K562 (cell line): Measurements from ENCODE around the gene SLX4IP. TPM values are rescaled to one million over a fixed set of nuclear protein-coding genes. Genes with fewer than 3 reads are reported as not detected.

Experiments
- ATAC-seq: fragments of 200-7000 bp; cut with Tn5 transposase; 3 replicates; pipeline ENCODE4 v1.9.1; 2020; ENCODE audit warnings: moderate library complexity
- BruUV-seq: library from RNA; stranded (reverse); fragments of 400-500 nt; replicated peaks from 2 replicates; lab custom pipeline; 2021; lab: Mats Ljungman, UMichigan
- CTCF ChIA-PET: fragments of 300-600 bp; formaldehyde crosslinking; extraction: SDS; loops from one replicate; lab custom pipeline; 2021; ENCODE audit warnings: low intra/inter-chr PET ratio; lab: Yijun Ruan, JAX
- POLR2A ChIA-PET: fragments of 300-600, 350-650 bp; sonication (Branson Sonifier 250); formaldehyde crosslinking; extraction: SDS; loops from one replicate; lab custom pipeline; 2021; ENCODE audit warnings: antibody characterized with exemption, inconsistent platforms; lab: Yijun Ruan, JAX
- DNase-seq, 4 experiments: peaks; one replicate each; pipeline versions ENCODE4 v3.0.0 to v3.0.0-alpha.2; 2011 to 2018; ENCODE audit warnings: low spot score in 3 of 4, mixed read lengths in 3 of 4; ENCODE audit errors: extremely low read depth in 1 of 4
- FAIRE-seq: peaks from 2 replicates; lab custom pipeline; 2011; peaks lifted over from hg19 to GRCh38; lab: Jason Lieb, UNC
- H2AFZ ChIP-seq: 2 replicates; pipeline ENCODE4 v1.6.0; 2011; ENCODE audit warnings: low read depth, low read length, control low read depth, inconsistent platforms
- H3K27ac ChIP-seq: fragments of 200-600 bp; 3 replicates; pipeline ENCODE4 v1.8.0; 2011; ENCODE audit warnings: low read depth, mild to moderate bottlenecking, control low read depth, inconsistent platforms, low read length, moderate library complexity, mixed read lengths; ENCODE audit errors: extremely low read depth
- H3K27me3 ChIP-seq, 2 experiments: fragments of 300-600 bp in 1 of 2; 2 replicates in 1 of 2; 3 replicates in 1 of 2; pipeline versions ENCODE4 v1.6.0 to v1.8.0; 2011; ENCODE audit warnings: inconsistent platforms in 2 of 2, low read length in 2 of 2, mild to moderate bottlenecking in 1 of 2, mixed read lengths in 1 of 2, moderate library complexity in 1 of 2; ENCODE audit not compliant: control insufficient read depth in 2 of 2, insufficient read depth in 2 of 2
- H3K36me3 ChIP-seq: fragments of 300-600 bp; 3 replicates; pipeline ENCODE4 v1.8.0; 2011; ENCODE audit warnings: mild to moderate bottlenecking, low read length, inconsistent platforms; ENCODE audit not compliant: control insufficient read depth, insufficient read depth
- H3K4me1 ChIP-seq, 2 experiments: fragments of 200-600 bp in 1 of 2; replicated peaks in 1 of 2; 2 replicates in 1 of 2; 3 replicates in 1 of 2; pipeline versions ENCODE4 v1.5.1 to v1.8.0; 2011; ENCODE audit warnings: inconsistent platforms in 2 of 2, low read length in 2 of 2, mild to moderate bottlenecking in 1 of 2, mixed read lengths in 1 of 2, moderate library complexity in 1 of 2; ENCODE audit not compliant: control insufficient read depth in 2 of 2, insufficient read depth in 2 of 2
- H3K4me2 ChIP-seq: 2 replicates; pipeline ENCODE4 v1.6.1; 2011; ENCODE audit warnings: low read length, control low read depth, inconsistent platforms, mixed read lengths; ENCODE audit not compliant: insufficient read depth
- H3K4me3 ChIP-seq: fragments of 200-600 bp; sonication (generic), shearing (Covaris generic); 2 replicates; pipeline ENCODE4 v1.5.1; 2016; ENCODE audit warnings: control low read depth, inconsistent platforms
- H3K79me2 ChIP-seq: fragments of 200-600 bp; 3 replicates; pipeline ENCODE4 v1.8.0; 2011; ENCODE audit warnings: low read length, inconsistent platforms; ENCODE audit not compliant: control insufficient read depth, insufficient read depth
- H3K9ac ChIP-seq, 2 experiments: 2 replicates each; pipeline versions ENCODE4 v1.6.0 to v1.6.1; 2011; ENCODE audit warnings: low read depth in 2 of 2, low read length in 2 of 2, control low read depth in 1 of 2, inconsistent platforms in 1 of 2, mild to moderate bottlenecking in 1 of 2, mixed read lengths in 1 of 2; ENCODE audit not compliant: insufficient read depth in 1 of 2
- H3K9me1 ChIP-seq: one replicate; pipeline ENCODE4 v1.6.0; 2011; ENCODE audit warnings: inconsistent platforms, mild to moderate bottlenecking, low read length, moderate library complexity; ENCODE audit not compliant: control insufficient read depth, insufficient read depth
- H3K9me3 ChIP-seq: replicated peaks from 2 replicates; pipeline ENCODE4 v1.5.1; 2011; ENCODE audit warnings: low read depth, low read length, inconsistent platforms; ENCODE audit not compliant: control insufficient read depth, insufficient read depth
- H4K20me1 ChIP-seq: replicated peaks from 2 replicates; pipeline ENCODE4 v1.6.1; 2011; ENCODE audit warnings: low read length, inconsistent platforms, mixed read lengths; ENCODE audit not compliant: control insufficient read depth, insufficient read depth
- ATF1 ChIP-seq, 2 experiments: fragments of 450-650 bp in 1 of 2; IDR thresholded peaks; 2 replicates each; pipeline ENCODE4 v1.6.1; 2016; ENCODE audit warnings: missing compliant biosample characterization in 1 of 2, missing genetic modification characterization in 1 of 2
- FOXJ2 ChIP-seq: fragments of 200-800 bp; sonication (Bioruptor generic); IDR thresholded peaks from 2 replicates; pipeline ENCODE4 v1.6.1; 2016; ENCODE audit warnings: missing genetic modification characterization, missing compliant biosample characterization
- HNRNPL ChIP-seq: fragments of 200-400 bp; formaldehyde crosslinking; IDR thresholded peaks from 2 replicates; pipeline ENCODE4 v1.6.1; 2017; ENCODE audit warnings: low read depth, mild to moderate bottlenecking, low read length
- JUN ChIP-seq, 2 experiments: sonication (generic) in 1 of 2; formaldehyde crosslinking in 1 of 2; IDR thresholded peaks; 2 replicates each; pipeline versions ENCODE4 v1.6.1 to v1.8.0; 2012 to 2022; ENCODE audit warnings: borderline replicate concordance in 2 of 2, mild to moderate bottlenecking in 2 of 2, improper control_type of control experiment in 1 of 2, low read depth in 1 of 2, low read length in 1 of 2, missing genetic modification reagents in 1 of 2
- LCOR ChIP-seq: sonication (generic); formaldehyde crosslinking; IDR thresholded peaks from 2 replicates; pipeline ENCODE4 v1.8.0; 2022; ENCODE audit warnings: mild to moderate bottlenecking, missing genetic modification reagents
- MED1 ChIP-seq: sonication (generic); formaldehyde crosslinking; IDR thresholded peaks from 2 replicates; pipeline ENCODE4 v1.8.1; 2023; ENCODE audit warnings: missing genetic modification reagents, borderline replicate concordance
- TEAD2 ChIP-seq: fragments of 450-650 bp; IDR thresholded peaks from 2 replicates; pipeline ENCODE4 v1.6.1; 2016; ENCODE audit warnings: missing genetic modification characterization, control low read depth, missing compliant biosample characterization
- ZNF444 ChIP-seq: fragments of 250-450 bp; sonication (Bioruptor Pico); IDR thresholded peaks from 2 replicates; pipeline ENCODE4 v1.4.0; 2020; ENCODE audit warnings: mild to moderate bottlenecking, moderate library complexity
- WGBS: fragments of 100-300 bp; shearing (Covaris generic); methylation state at CpG from one replicate; pipeline ENCODE4 v1.1.6; 2016; ENCODE audit warnings: low coverage, mixed read lengths; ENCODE audit not compliant: insufficient coverage; ENCODE audit errors: missing lambda C conversion rate; 5-methylcytosine and 5-hydroxymethylcytosine counted together
- in situ Hi-C: fragments of 300-500 bp; cut with MboI; formaldehyde crosslinking; loops from 4 replicates; pipeline ENCODE4 v1.15.0; 2018; ENCODE audit warnings: inconsistent platforms, mixed read lengths
- intact Hi-C: fragments of 100-400 bp; cut with micrococcal nuclease; formaldehyde crosslinking; loops from 2 replicates; pipeline ENCODE4 v1.14.2; 2022
- polyA plus RNA-seq, 8 experiments: library from polyadenylated mRNA; depleted of rRNA in 4 of 8; stranded (reverse) in 5 of 8; unstranded in 3 of 8; fragments of >200 nt; fragmentation: Nextera tagmentation in 2 of 8; fragmentation: Illumina TruSeq in 1 of 8; extraction: Ambion mirVana in 2 of 8; extraction: Trizol in 1 of 8; gene quantifications; 2 replicates each; pipeline versions ENCODE4 v1.2.1 to v1.2.3, GENCODE V29; 2011 to 2014; ENCODE audit warnings: inconsistent platforms in 1 of 8, missing spikeins in 1 of 8
- total RNA-seq, 7 experiments: library from RNA; depleted of rRNA in 6 of 7; stranded (reverse); fragments of >200 nt in 6 of 7; fragmentation: Illumina TruSeq in 2 of 7; extraction: Trizol in 2 of 7; gene quantifications; 2 replicates each; pipeline versions ENCODE4 v1.2.1 to v1.2.3, GENCODE V29; 2011 to 2021; ENCODE audit warnings: low replicate concordance in 1 of 7
- TF ChIP-seq, protein P1 (sequence below), 2 experiments: fragments of 450-650 bp; IDR thresholded peaks; 2 replicates each; pipeline ENCODE4 v1.6.1; 2016
- TF ChIP-seq, protein P2 (sequence below), 3 experiments: IDR thresholded peaks in 2 of 3; conservative IDR thresholded peaks in 1 of 3; 2 replicates each; pipeline ENCODE4 v1.5.1; 2011 to 2012; ENCODE audit warnings: low read length in 3 of 3, mild to moderate bottlenecking in 3 of 3, control low read depth in 2 of 3, improper control_type of control experiment in 1 of 3, inconsistent platforms in 1 of 3, low read depth in 1 of 3, mixed read lengths in 1 of 3, moderate library complexity in 1 of 3; ENCODE audit not compliant: insufficient read depth in 2 of 3
- TF ChIP-seq, protein P3 (sequence below): fragments of 200-400 bp; formaldehyde crosslinking; IDR thresholded peaks from 2 replicates; pipeline ENCODE4 v1.6.1; 2017; ENCODE audit warnings: mild to moderate bottlenecking, low read depth, low read length, moderate library complexity
- TF ChIP-seq, protein P4 (sequence below): fragments of 450-650 bp; IDR thresholded peaks from 2 replicates; pipeline ENCODE4 v1.6.1; 2018; ENCODE audit not compliant: partially characterized antibody

SLX4IP gene
- total and polyA plus RNA-seq, 9 of the 15 experiments (the other 6 are each of a cell fraction or from before 2014, with no cell fraction given), result 1.5 to 5.9 (median 3.5) TPM

DNA sequence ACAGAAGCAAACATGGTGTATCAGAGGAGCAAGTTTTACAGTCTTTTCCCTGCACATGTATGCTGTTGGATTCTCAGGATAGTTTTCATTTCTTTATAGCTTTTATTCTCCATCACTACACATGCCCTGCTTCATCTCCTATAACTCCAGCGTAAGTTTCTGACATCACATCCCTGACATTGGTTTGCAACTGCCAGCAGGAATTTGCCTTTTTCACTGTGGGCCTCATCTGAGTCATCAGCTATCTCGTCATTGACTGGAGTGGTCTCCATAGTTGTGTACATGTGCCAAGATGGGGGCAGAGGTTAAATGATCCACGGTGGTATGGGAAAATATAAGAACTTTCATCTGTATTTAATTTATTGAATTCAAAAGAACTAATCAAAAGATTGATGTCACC lies 96.7 kb downstream of the SLX4IP start:
- no peaks in the 10 kb centered on the region for H3K36me3 ChIP-seq
- H2AFZ ChIP-seq, result no peak overlapping the region
- no peaks in the 10 kb centered on the region for H3K9me3 ChIP-seq
- no TSS peak for BruUV-seq
- no peaks in the 10 kb centered on the region for H4K20me1 ChIP-seq
- intact Hi-C loops, result no loop called here
- CTCF ChIA-PET, result no interaction called here
- ATAC-seq (no peak), DNase-seq (no peak), FAIRE-seq (no peak)
- H3K27ac ChIP-seq, result no peak overlapping the region
- no peaks in the 10 kb centered on the region for H3K27me3 ChIP-seq
- H3K9ac ChIP-seq, result no peak overlapping the region
- no peaks in the 10 kb centered on the region for H3K9me1 ChIP-seq
- no peak overlapping the region for H3K4me2 ChIP-seq
- WGBS, result 54% methylated on average over 2 of the region's 3 CpGs
- peaks cover 0 to 7% of the 10 kb centered on the region in 2 experiments; a peak in 1 of 5 replicates for H3K4me1 ChIP-seq
- in situ Hi-C loops, result no loop called here
- no peak overlapping the region for H3K4me3 ChIP-seq
- no peaks in the 10 kb centered on the region for H3K79me2 ChIP-seq
- POLR2A ChIA-PET, result interaction anchor here (0.6 kb wide), 1 partner anchor 51 kb away, joined by 3 read pairs; no protein-coding TSS in a partner anchor
- TF ChIP-seq MED1 (CRISPR knock-in tag) (no peak), TEAD2 (tag) (no peak), FOXJ2 (no peak), HNRNPL (no peak), LCOR (no peak), JUN (IDR thresholded peaks at IDR 0.05; ENCODE audit: borderline replicate concordance, low read depth, low read length) (no peak), JUN (CRISPR knock-in tag; IDR thresholded peaks at IDR 0.05; ENCODE audit: borderline replicate concordance) (no peak), ZNF444 (no peak), ATF1 (CRISPR knock-in tag; IDR thresholded peaks at IDR 0.05) (no peak), ATF1 (tag; IDR thresholded peaks at IDR 0.05) (no peak)
- TF ChIP-seq, protein P1, sequence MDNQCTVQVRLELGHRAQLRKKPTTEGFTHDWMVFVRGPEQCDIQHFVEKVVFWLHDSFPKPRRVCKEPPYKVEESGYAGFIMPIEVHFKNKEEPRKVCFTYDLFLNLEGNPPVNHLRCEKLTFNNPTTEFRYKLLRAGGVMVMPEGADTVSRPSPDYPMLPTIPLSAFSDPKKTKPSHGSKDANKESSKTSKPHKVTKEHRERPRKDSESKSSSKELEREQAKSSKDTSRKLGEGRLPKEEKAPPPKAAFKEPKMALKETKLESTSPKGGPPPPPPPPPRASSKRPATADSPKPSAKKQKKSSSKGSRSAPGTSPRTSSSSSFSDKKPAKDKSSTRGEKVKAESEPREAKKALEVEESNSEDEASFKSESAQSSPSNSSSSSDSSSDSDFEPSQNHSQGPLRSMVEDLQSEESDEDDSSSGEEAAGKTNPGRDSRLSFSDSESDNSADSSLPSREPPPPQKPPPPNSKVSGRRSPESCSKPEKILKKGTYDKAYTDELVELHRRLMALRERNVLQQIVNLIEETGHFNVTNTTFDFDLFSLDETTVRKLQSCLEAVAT (IDR thresholded peaks at IDR 0.05), result no peak
- TF ChIP-seq, protein P2, sequence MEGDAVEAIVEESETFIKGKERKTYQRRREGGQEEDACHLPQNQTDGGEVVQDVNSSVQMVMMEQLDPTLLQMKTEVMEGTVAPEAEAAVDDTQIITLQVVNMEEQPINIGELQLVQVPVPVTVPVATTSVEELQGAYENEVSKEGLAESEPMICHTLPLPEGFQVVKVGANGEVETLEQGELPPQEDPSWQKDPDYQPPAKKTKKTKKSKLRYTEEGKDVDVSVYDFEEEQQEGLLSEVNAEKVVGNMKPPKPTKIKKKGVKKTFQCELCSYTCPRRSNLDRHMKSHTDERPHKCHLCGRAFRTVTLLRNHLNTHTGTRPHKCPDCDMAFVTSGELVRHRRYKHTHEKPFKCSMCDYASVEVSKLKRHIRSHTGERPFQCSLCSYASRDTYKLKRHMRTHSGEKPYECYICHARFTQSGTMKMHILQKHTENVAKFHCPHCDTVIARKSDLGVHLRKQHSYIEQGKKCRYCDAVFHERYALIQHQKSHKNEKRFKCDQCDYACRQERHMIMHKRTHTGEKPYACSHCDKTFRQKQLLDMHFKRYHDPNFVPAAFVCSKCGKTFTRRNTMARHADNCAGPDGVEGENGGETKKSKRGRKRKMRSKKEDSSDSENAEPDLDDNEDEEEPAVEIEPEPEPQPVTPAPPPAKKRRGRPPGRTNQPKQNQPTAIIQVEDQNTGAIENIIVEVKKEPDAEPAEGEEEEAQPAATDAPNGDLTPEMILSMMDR (IDR thresholded peaks at IDR 0.05 in 2 of 3, conservative IDR thresholded peaks at IDR 0.05 in 1 of 3; ENCODE audit: insufficient read depth in 2 of 3, low read depth in 1 of 3, low read length in 3 of 3), result no peak
- TF ChIP-seq, protein P3, sequence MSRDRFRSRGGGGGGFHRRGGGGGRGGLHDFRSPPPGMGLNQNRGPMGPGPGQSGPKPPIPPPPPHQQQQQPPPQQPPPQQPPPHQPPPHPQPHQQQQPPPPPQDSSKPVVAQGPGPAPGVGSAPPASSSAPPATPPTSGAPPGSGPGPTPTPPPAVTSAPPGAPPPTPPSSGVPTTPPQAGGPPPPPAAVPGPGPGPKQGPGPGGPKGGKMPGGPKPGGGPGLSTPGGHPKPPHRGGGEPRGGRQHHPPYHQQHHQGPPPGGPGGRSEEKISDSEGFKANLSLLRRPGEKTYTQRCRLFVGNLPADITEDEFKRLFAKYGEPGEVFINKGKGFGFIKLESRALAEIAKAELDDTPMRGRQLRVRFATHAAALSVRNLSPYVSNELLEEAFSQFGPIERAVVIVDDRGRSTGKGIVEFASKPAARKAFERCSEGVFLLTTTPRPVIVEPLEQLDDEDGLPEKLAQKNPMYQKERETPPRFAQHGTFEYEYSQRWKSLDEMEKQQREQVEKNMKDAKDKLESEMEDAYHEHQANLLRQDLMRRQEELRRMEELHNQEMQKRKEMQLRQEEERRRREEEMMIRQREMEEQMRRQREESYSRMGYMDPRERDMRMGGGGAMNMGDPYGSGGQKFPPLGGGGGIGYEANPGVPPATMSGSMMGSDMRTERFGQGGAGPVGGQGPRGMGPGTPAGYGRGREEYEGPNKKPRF, result no peak
- TF ChIP-seq, protein P4, sequence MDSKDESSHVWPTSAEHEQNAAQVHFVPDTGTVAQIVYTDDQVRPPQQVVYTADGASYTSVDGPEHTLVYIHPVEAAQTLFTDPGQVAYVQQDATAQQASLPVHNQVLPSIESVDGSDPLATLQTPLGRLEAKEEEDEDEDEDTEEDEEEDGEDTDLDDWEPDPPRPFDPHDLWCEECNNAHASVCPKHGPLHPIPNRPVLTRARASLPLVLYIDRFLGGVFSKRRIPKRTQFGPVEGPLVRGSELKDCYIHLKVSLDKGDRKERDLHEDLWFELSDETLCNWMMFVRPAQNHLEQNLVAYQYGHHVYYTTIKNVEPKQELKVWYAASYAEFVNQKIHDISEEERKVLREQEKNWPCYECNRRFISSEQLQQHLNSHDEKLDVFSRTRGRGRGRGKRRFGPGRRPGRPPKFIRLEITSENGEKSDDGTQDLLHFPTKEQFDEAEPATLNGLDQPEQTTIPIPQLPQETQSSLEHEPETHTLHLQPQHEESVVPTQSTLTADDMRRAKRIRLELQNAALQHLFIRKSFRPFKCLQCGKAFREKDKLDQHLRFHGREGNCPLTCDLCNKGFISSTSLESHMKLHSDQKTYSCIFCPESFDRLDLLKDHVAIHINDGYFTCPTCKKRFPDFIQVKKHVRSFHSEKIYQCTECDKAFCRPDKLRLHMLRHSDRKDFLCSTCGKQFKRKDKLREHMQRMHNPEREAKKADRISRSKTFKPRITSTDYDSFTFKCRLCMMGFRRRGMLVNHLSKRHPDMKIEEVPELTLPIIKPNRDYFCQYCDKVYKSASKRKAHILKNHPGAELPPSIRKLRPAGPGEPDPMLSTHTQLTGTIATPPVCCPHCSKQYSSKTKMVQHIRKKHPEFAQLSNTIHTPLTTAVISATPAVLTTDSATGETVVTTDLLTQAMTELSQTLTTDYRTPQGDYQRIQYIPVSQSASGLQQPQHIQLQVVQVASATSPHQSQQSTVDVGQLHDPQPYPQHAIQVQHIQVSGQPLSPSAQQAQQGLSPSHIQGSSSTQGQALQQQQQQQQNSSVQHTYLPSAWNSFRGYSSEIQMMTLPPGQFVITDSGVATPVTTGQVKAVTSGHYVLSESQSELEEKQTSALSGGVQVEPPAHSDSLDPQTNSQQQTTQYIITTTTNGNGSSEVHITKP, result no peak
